ENCODE data around the gene RNF26. TPM values are rescaled to one million over a fixed set of nuclear protein-coding genes. Genes with fewer than 3 reads are reported as not detected.
A peak's percentile ranks its signal among the peaks of the same experiment; 100 is the strongest.

RNF26 gene
- total and polyA plus RNA-seq, 3 donors from 2014 or later: 28.2 to 37.1 (median 31.0) TPM

DNA sequence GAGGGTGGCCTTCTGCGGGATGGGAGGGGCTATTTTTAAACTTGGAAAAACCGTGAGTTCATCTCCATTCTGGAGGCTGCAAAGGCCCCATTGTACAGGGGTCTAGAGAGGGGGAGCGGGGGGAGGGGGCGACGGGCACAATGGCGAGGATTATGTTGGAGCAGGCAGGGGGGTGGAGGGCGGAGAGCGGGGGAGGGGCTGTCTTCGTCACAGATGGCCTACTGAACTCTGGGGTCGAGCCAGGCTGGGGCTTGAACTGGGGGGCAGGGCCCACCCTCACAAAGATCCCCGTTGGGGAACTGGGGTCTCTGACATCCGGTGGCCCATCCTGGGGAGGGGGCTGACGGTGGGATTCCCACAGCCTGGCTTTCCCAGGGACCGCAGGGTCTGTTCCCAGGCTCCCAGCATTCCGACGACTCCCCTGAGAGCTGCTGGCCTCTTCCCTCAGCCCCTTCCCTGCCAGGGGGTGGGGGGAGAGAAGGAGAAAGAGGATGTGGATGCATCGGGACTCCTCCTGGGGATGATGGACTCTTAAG is 14.0 kb upstream of the RNF26 start:
- Histone ChIP-seq H3K27ac (peak overlapping the region; percentile 61 to 80), H3K9me3 (no peaks in the 10 kb centered on the region), H3K36me3 (ENCODE audit: low read depth, missing control alignments) (no peaks in the 10 kb centered on the region), H3K27me3 (no peaks in the 10 kb centered on the region), H3K4me1 (peaks cover 40% of the 10 kb centered on the region), H3K4me3 (peak overlapping the region; percentile 42 to 63)
- intact Hi-C loops (cut with DNase I; ENCODE audit: low total_unique reads): loop anchor here (5.0 kb wide), 1 partner anchor 113 kb away; the partner anchor contains the start of gene CBL
- TF ChIP-seq, protein P1, sequence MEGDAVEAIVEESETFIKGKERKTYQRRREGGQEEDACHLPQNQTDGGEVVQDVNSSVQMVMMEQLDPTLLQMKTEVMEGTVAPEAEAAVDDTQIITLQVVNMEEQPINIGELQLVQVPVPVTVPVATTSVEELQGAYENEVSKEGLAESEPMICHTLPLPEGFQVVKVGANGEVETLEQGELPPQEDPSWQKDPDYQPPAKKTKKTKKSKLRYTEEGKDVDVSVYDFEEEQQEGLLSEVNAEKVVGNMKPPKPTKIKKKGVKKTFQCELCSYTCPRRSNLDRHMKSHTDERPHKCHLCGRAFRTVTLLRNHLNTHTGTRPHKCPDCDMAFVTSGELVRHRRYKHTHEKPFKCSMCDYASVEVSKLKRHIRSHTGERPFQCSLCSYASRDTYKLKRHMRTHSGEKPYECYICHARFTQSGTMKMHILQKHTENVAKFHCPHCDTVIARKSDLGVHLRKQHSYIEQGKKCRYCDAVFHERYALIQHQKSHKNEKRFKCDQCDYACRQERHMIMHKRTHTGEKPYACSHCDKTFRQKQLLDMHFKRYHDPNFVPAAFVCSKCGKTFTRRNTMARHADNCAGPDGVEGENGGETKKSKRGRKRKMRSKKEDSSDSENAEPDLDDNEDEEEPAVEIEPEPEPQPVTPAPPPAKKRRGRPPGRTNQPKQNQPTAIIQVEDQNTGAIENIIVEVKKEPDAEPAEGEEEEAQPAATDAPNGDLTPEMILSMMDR (IDR thresholded peaks at IDR 0.05): no peak
- TF ChIP-seq POLR2A (IDR thresholded peaks at IDR 0.05): no peak
- no peak for DNase-seq
- 33 to 37% methylated on average over 14 to 17 of the region's 17 CpGs for WGBS, 2 donors

DNA sequence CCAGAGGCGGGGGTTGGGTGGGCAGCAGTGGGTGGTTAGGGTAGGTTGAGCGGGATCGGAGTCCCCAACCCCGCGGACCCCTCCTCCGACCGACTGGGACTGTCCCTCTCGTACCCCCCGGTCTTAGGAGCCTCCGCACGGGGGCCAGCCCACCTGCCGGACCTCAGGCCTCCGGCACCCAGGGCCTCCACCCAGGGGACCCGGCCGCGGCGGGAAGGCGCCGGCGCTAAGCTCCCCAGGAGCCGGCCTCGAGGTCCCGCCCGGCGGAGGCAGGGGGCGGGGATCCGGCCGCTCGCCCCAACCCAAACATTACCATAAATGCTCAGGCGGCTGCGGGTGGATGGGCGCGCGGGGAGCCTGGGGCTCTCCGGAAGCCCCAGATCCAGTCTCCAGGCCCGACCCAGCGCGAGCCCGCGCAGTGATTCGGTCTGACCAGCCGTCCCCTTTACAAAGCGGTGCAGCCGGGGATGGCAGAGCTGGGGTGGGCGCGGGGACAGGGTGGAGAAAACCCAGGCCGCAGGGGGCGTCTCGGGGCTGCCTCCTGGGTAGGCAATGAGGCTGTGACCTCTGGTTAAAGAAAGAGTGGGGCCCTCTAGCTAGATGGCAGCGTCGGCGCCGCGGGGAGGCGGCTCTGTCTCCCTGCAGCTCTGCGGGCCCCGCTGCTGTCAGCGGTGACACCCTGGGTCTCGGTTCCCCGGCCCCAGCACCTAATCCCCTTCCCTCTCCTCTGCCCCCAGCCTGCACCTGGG is 13.4 kb upstream of the RNF26 start:
- intact Hi-C loops (cut with DNase I; ENCODE audit: low total_unique reads): loop anchor here (5.0 kb wide), 1 partner anchor 114 kb away; the partner anchor contains the start of gene CBL
- Histone ChIP-seq H3K4me3 (peak overlapping the region; percentile 42 to 63), H3K36me3 (ENCODE audit: low read depth, missing control alignments) (no peaks in the 10 kb centered on the region), H3K27ac (peak overlapping the region; percentile 61 to 80), H3K9me3 (no peaks in the 10 kb centered on the region), H3K27me3 (no peaks in the 10 kb centered on the region), H3K4me1 (peaks cover 33% of the 10 kb centered on the region)
- TF ChIP-seq POLR2A (IDR thresholded peaks at IDR 0.05): no peak
- TF ChIP-seq, protein P1 (IDR thresholded peaks at IDR 0.05): no peak
- WGBS, 2 donors: 0 to 5% methylated on average over 4 to 21 of the region's 60 CpGs
- DNase-seq: no peak

DNA sequence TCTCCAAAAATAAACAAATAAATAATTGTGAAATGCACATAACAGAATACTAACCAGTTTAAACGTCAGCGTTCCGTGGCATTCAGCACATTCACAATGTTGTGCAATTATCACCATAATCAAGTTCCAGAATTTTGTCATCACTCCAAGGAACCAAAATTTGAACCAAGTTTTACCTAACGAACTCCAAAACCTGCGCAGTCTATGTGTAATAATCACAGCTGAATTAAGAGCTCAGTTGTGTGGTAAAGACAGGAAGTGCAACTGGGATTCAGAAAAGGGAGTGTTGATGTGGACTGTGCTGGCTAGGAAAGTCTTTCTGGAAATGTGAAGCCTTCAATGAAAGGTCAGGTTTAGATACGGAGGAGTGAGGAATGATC is 12.0 kb upstream of the RNF26 start:
- 27 to 48% methylated on average over 6 of the region's 6 CpGs for WGBS, 2 donors
- Histone ChIP-seq H3K4me1 (peaks cover 23% of the 10 kb centered on the region), H3K9me3 (no peaks in the 10 kb centered on the region), H3K4me3 (no peak overlapping the region), H3K27me3 (no peaks in the 10 kb centered on the region), H3K36me3 (ENCODE audit: low read depth, missing control alignments) (no peaks in the 10 kb centered on the region), H3K27ac (peak overlapping the region; percentile 61 to 80)
- TF ChIP-seq, protein P1 (IDR thresholded peaks at IDR 0.05): peak in 1 of 3 experiments; percentile 14
- no peak for TF ChIP-seq POLR2A (IDR thresholded peaks at IDR 0.05)
- intact Hi-C loops (cut with DNase I; ENCODE audit: low total_unique reads): loop anchor here (5.0 kb wide), 1 partner anchor 115 kb away; the partner anchor contains the start of gene CBL
- DNase-seq: no peak

DNA sequence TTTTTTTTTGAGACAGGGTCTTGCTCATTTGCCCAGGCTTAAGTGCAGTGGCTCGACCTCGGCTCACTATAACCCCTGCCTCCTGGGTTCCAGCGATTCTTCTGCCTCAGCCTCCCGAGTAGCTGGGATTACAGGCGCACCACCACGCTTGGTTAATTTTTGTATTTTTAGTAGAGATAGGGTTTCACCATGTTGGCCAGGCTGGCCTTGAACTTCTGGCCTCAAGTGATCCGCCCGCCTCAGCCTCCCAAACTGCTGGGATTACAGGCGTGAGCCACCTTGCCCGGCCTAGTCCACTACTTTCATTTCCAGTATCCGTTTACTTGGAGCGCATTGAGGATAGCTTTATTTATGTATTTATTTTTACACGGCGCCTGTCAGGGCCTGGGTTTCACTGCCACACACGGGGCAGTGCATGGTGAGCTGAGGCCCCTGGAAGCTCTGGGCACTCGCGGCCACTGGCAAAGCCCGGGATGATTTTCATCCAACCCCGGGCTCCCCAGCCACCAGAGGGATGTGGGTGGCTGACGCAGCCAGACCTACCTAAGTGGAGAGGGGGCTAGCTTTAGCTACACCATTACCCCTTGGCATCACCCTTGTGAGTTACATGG is 11.3 kb upstream of the RNF26 start:
- WGBS, 2 donors: 77 to 79% methylated on average over 19 to 20 of the region's 20 CpGs
- Histone ChIP-seq H3K27me3 (no peaks in the 10 kb centered on the region), H3K9me3 (no peaks in the 10 kb centered on the region), H3K4me1 (peaks cover 18% of the 10 kb centered on the region), H3K36me3 (ENCODE audit: low read depth, missing control alignments) (no peaks in the 10 kb centered on the region), H3K4me3 (no peak overlapping the region), H3K27ac (no peak overlapping the region)
- no peak for DNase-seq
- no peak for TF ChIP-seq POLR2A (IDR thresholded peaks at IDR 0.05)
- TF ChIP-seq, protein P1 (IDR thresholded peaks at IDR 0.05): no peak
- intact Hi-C loops (cut with DNase I; ENCODE audit: low total_unique reads): loop anchor here (5.0 kb wide), 1 partner anchor 116 kb away; the partner anchor contains the start of gene CBL
